ENCODE data around the gene LRRFIP2.
"Not testable (repeated sequence)": the region's sequence is repeated elsewhere in the genome, so short reads cannot be mapped to it uniquely, and the experiment has no call there.

The LRRFIP2 gene

DNA sequence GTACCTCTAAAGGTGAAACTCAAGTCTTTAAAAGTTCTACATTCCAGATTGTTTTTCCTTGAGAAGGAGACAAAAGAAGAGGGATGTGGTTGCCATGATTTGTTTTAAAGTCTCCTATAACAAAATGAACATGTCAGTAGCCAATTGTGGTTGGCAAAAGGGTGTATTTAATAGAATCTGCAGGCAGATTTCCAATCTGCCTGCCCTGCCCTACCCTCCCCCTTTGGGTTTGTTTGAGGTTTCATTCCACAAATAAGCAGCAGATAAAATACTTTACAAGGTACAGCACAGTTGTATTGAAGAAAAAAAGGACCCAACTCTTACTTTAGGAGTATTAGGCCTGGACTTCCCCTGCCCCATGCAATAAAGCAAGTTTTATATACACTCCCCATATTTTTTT, 121.5 kb downstream of the LRRFIP2 start:
- Histone ChIP-seq H3K36me3 (ENCODE audit: control insufficient read depth, insufficient read depth, low read length) (peaks cover 3% of the 10 kb centered on the region), H3K27me3 (ENCODE audit: control insufficient read depth, insufficient read depth, low read length) (no peaks in the 10 kb centered on the region), H3K9me3 (ENCODE audit: control insufficient read depth, low read length) (no peaks in the 10 kb centered on the region), H3K4me1 (ENCODE audit: control insufficient read depth, insufficient read depth, low read length) (peaks cover 4% of the 10 kb centered on the region), H3K9ac (ENCODE audit: low read length) (no peak overlapping the region), H3K4me3 (ENCODE audit: low read length) (no peak overlapping the region)

GRCh38 chr3:37050282-37050681, 124.1 kb downstream of the LRRFIP2 start:
- Histone ChIP-seq H3K9me3 (ENCODE audit: control insufficient read depth, low read length) (no peaks in the 10 kb centered on the region), H3K4me3 (ENCODE audit: low read length) (no peak overlapping the region), H3K9ac (ENCODE audit: low read length) (no peak overlapping the region), H3K4me1 (ENCODE audit: control insufficient read depth, insufficient read depth, low read length) (peaks cover 4% of the 10 kb centered on the region), H3K27me3 (ENCODE audit: control insufficient read depth, insufficient read depth, low read length) (no peaks in the 10 kb centered on the region), H3K36me3 (ENCODE audit: control insufficient read depth, insufficient read depth, low read length) (peaks cover 3% of the 10 kb centered on the region)

GRCh38 chr3:37042712-37043111, 131.7 kb downstream of the LRRFIP2 start:
- not testable (repeated sequence) for H3K4me1 ChIP-seq (ENCODE audit: control insufficient read depth, insufficient read depth, low read length); H3K4me3 ChIP-seq (ENCODE audit: low read length); H3K27me3 ChIP-seq (ENCODE audit: control insufficient read depth, insufficient read depth, low read length); H3K9ac ChIP-seq (ENCODE audit: low read length); H3K36me3 ChIP-seq (ENCODE audit: control insufficient read depth, insufficient read depth, low read length); H3K9me3 ChIP-seq (ENCODE audit: control insufficient read depth, low read length)

GRCh38 chr3:37041546-37042195, 132.7 kb downstream of the LRRFIP2 start:
- H3K27me3 ChIP-seq (ENCODE audit: control insufficient read depth, insufficient read depth, low read length) = no peaks in the 10 kb centered on the region
- no peaks in the 10 kb centered on the region for H3K9me3 ChIP-seq (ENCODE audit: control insufficient read depth, low read length)
- peaks cover 5% of the 10 kb centered on the region for H3K36me3 ChIP-seq (ENCODE audit: control insufficient read depth, insufficient read depth, low read length)
- no peaks in the 10 kb centered on the region for H3K4me1 ChIP-seq (ENCODE audit: control insufficient read depth, insufficient read depth, low read length)
- H3K4me3 ChIP-seq (ENCODE audit: low read length) = no peak overlapping the region
- no peak overlapping the region for H3K9ac ChIP-seq (ENCODE audit: low read length)

DNA sequence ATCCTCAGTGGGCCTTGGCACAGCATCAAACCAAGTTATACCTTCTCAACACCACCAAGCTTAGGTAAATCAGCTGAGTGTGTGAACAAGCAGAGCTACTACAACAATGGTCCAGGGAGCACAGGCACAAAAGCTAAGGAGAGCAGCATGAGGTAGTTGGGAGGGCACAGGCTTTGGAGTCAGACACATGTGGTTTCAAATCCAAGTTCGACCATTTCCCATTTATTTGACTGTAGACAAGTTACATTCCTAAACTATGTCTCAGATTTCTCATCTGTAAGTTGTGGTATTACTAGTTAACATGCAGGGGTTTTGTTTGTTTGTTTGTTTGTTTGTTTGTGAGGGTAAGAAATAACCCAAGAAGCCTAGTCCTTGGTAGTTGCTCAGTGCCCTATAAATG, 134.2 kb downstream of the LRRFIP2 start:
- H3K27me3 ChIP-seq (ENCODE audit: control insufficient read depth, insufficient read depth, low read length) = no peaks in the 10 kb centered on the region
- H3K9me3 ChIP-seq (ENCODE audit: control insufficient read depth, low read length) = no peaks in the 10 kb centered on the region
- H3K4me3 ChIP-seq (ENCODE audit: low read length) = no peak overlapping the region
- no peak overlapping the region for H3K9ac ChIP-seq (ENCODE audit: low read length)
- peaks cover 5% of the 10 kb centered on the region for H3K36me3 ChIP-seq (ENCODE audit: control insufficient read depth, insufficient read depth, low read length)
- no peaks in the 10 kb centered on the region for H3K4me1 ChIP-seq (ENCODE audit: control insufficient read depth, insufficient read depth, low read length)

GRCh38 chr3:37039161-37039846, 135.1 kb downstream of the LRRFIP2 start:
- Histone ChIP-seq H3K4me1 (ENCODE audit: control insufficient read depth, insufficient read depth, low read length) (no peaks in the 10 kb centered on the region), H3K27me3 (ENCODE audit: control insufficient read depth, insufficient read depth, low read length) (no peaks in the 10 kb centered on the region), H3K9ac (ENCODE audit: low read length) (no peak overlapping the region), H3K4me3 (ENCODE audit: low read length) (no peak overlapping the region), H3K9me3 (ENCODE audit: control insufficient read depth, low read length) (no peaks in the 10 kb centered on the region), H3K36me3 (ENCODE audit: control insufficient read depth, insufficient read depth, low read length) (peaks cover 5% of the 10 kb centered on the region)

DNA sequence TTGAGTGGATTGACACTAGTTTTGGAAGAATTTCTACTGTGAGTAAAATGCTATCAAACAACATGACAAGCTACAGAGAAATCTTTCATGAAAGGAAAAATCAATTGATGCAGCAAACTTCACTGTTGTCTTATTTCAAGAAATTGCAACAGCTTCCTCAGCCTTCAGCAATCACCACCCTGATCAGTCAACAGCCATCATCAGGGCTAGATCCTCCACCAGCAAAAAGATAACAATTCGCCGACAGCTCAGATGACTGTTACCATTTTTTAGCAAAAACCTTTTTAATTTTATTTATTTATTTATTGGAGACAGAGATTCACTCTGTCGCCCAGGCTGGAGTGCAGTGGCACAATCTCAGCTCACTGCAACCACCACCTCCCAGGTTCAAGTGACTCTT, 137.0 kb downstream of the LRRFIP2 start:
- no peak overlapping the region for H3K4me3 ChIP-seq (ENCODE audit: low read length)
- H3K9me3 ChIP-seq (ENCODE audit: control insufficient read depth, low read length) = no peaks in the 10 kb centered on the region
- H3K9ac ChIP-seq (ENCODE audit: low read length) = no peak overlapping the region
- no peaks in the 10 kb centered on the region for H3K27me3 ChIP-seq (ENCODE audit: control insufficient read depth, insufficient read depth, low read length)
- H3K36me3 ChIP-seq (ENCODE audit: control insufficient read depth, insufficient read depth, low read length) = peaks cover 5% of the 10 kb centered on the region
- no peaks in the 10 kb centered on the region for H3K4me1 ChIP-seq (ENCODE audit: control insufficient read depth, insufficient read depth, low read length)

DNA sequence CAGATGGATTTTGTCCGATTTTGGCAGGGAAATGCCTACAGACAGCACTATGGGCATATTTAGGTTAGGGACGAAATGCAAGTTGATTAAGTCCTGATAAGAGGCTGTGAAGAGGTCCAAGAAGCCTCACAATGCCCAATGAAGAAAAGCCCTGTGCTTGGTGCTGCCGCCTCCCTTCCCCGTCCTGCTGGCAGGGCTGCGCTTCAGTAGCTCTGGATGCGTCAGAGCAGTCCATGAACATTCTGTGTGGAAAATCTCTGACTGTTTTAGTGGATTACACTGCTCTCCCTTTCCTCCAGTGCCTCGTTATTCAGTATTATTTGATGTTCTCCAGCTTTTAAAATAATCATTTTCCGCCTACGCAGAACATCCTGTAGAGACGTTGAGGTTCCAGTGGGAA, 141.4 kb downstream of the LRRFIP2 start:
- no peaks in the 10 kb centered on the region for H3K36me3 ChIP-seq (ENCODE audit: control insufficient read depth, insufficient read depth, low read length)
- no peaks in the 10 kb centered on the region for H3K9me3 ChIP-seq (ENCODE audit: control insufficient read depth, low read length)
- H3K4me3 ChIP-seq (ENCODE audit: low read length) = no peak overlapping the region
- no peaks in the 10 kb centered on the region for H3K27me3 ChIP-seq (ENCODE audit: control insufficient read depth, insufficient read depth, low read length)
- no peaks in the 10 kb centered on the region for H3K4me1 ChIP-seq (ENCODE audit: control insufficient read depth, insufficient read depth, low read length)
- no peak overlapping the region for H3K9ac ChIP-seq (ENCODE audit: low read length)

GRCh38 chr3:37031096-37031682, 143.2 kb downstream of the LRRFIP2 start:
- H3K36me3 ChIP-seq (ENCODE audit: control insufficient read depth, insufficient read depth, low read length) = no peaks in the 10 kb centered on the region
- no peaks in the 10 kb centered on the region for H3K4me1 ChIP-seq (ENCODE audit: control insufficient read depth, insufficient read depth, low read length)
- H3K27me3 ChIP-seq (ENCODE audit: control insufficient read depth, insufficient read depth, low read length) = no peaks in the 10 kb centered on the region
- no peaks in the 10 kb centered on the region for H3K9me3 ChIP-seq (ENCODE audit: control insufficient read depth, low read length)
- H3K9ac ChIP-seq (ENCODE audit: low read length) = no peak overlapping the region
- H3K4me3 ChIP-seq (ENCODE audit: low read length) = no peak overlapping the region

- peaks cover 4% of the 10 kb centered on the region for H3K36me3 ChIP-seq (ENCODE audit: control insufficient read depth, insufficient read depth, low read length)
Measured at GRCh38 chr3:37030588-37030987, 143.8 kb downstream of the LRRFIP2 start.

DNA sequence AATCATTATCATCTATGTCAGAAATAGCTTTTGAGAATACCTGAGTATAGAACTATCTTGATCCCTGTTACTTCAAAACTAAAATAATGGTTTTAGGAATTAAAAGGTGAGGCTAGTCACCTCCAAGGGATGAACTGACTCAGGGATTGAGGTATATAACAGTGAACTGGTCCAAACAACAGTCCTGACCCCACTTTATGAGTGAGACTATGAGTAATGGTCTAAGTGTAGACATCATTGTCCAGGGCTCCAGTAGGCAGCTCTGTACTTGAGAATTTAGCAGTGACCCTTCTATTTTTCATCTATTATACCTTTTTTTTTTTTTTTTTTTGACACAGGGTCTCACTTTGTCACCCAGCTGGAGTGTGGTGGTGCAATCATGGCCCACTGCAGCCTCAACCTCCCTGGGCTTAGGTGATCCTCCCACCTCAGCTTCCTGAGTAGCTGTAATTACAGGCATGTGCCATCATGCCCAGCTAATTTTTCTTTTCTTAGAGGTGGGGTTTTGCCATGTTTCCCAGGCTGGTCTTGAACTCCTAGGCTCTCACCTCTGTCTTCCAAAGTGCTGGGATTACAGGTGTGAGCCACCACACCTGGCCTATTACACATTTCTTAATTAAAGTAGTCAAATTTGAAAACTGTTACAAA, 144.7 kb downstream of the LRRFIP2 start:
- H3K4me1 ChIP-seq (ENCODE audit: control insufficient read depth, insufficient read depth, low read length) = no peaks in the 10 kb centered on the region
- no peaks in the 10 kb centered on the region for H3K9me3 ChIP-seq (ENCODE audit: control insufficient read depth, low read length)
- peaks cover 4% of the 10 kb centered on the region for H3K36me3 ChIP-seq (ENCODE audit: control insufficient read depth, insufficient read depth, low read length)
- no peaks in the 10 kb centered on the region for H3K27me3 ChIP-seq (ENCODE audit: control insufficient read depth, insufficient read depth, low read length)
- H3K9ac ChIP-seq (ENCODE audit: low read length) = no peak overlapping the region
- H3K4me3 ChIP-seq (ENCODE audit: low read length) = no peak overlapping the region

More at GRCh38 chr3:37030588-37030987, 143.8 kb downstream of the LRRFIP2 start:
- Histone ChIP-seq H3K9me3 (ENCODE audit: control insufficient read depth, low read length) (no peaks in the 10 kb centered on the region), H3K4me3 (ENCODE audit: low read length) (no peak overlapping the region), H3K27me3 (ENCODE audit: control insufficient read depth, insufficient read depth, low read length) (no peaks in the 10 kb centered on the region), H3K9ac (ENCODE audit: low read length) (no peak overlapping the region), H3K4me1 (ENCODE audit: control insufficient read depth, insufficient read depth, low read length) (no peaks in the 10 kb centered on the region)

- no peaks in the 10 kb centered on the region for H3K9me3 ChIP-seq (ENCODE audit: control insufficient read depth, low read length)
- H3K4me1 ChIP-seq (ENCODE audit: control insufficient read depth, insufficient read depth, low read length) = no peaks in the 10 kb centered on the region
- no peak overlapping the region for H3K9ac ChIP-seq (ENCODE audit: low read length)
- H3K27me3 ChIP-seq (ENCODE audit: control insufficient read depth, insufficient read depth, low read length) = no peaks in the 10 kb centered on the region
- H3K36me3 ChIP-seq (ENCODE audit: control insufficient read depth, insufficient read depth, low read length) = peaks cover 4% of the 10 kb centered on the region
- no peak overlapping the region for H3K4me3 ChIP-seq (ENCODE audit: low read length)
Measured at GRCh38 chr3:37029111-37029510, 145.3 kb downstream of the LRRFIP2 start.
